ENCODE data around the gene DDIT3. TPM values are rescaled to one million over a fixed set of nuclear protein-coding genes. Genes with fewer than 3 reads are reported as not detected.
A peak's percentile ranks its signal among the peaks of the same experiment; 100 is the strongest.

Gene DDIT3, protein sequence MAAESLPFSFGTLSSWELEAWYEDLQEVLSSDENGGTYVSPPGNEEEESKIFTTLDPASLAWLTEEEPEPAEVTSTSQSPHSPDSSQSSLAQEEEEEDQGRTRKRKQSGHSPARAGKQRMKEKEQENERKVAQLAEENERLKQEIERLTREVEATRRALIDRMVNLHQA
- total RNA-seq (ENCODE audit: unreplicated experiment): 70.9 TPM
- long read RNA-seq, transcript DDIT3-205 (3 exons, 951 nt): minor isoform, 7 of 85 reads
- long read RNA-seq, transcript DDIT3-201 (4 exons, 906 nt): major isoform, 52 of 85 reads
- long read RNA-seq, transcript DDIT3-202 (4 exons, 872 nt): minor isoform, 11 of 85 reads
- long read RNA-seq, partial matches to known transcripts: 0 of 85 reads
- long read RNA-seq, other reads (novel, unspliced or antisense): 12 of 85 reads

DNA sequence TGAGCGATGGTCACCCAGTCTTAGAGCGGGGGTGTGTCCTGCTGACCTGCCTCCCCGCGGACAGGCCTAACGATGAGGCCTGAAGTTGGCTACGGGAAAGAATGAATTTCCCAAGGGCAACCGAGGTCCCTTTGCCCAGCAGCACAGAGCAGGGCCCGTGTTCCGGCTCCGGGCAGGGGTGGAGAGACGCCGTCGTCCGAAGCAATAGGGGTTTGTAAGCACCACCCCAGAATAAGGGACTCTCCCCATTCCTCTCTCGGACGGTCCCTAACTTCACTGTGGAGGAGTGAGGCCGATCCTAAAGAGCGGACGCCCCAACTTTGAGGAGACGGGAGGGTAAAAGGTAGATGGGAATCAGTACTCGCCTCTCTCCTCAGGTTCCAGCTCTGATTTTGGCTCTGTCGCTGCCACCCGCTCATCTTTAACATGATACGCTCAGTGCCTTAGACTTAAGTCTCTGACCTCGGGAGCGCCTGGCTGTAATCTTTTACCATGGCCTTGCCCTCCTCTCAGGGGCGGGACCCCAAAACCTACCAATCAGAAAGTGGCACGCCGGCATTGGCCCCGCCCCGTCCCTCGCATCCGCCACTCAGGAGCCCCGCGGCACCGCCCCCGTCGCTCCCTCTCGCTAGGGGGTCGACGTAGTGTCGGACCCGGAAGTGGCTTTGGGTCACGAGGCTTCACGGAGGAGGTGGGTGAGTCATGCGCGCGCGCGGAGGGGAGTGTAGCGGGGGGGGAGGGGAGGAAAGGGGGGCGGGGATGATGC lies at the start of gene DDIT3:
DDIT3 (minus strand) TSS at position 462 of the 766 bp plus-strand sequence. CDS start 3,108 bp downstream, outside the sequence.
- Mint-ChIP-seq H3K27ac (ENCODE audit: unreplicated experiment) (peak within 1 kb of the TSS; percentile 99), H3K9me3 (ENCODE audit: unreplicated experiment) (peaks cover 45% of the 10 kb centered on the region), H3K4me1 (ENCODE audit: low read depth, unreplicated experiment) (peaks cover 34% of the 10 kb centered on the region), H3K4me3 (ENCODE audit: unreplicated experiment) (peak within 1 kb of the TSS; percentile 95), H3K27me3 (ENCODE audit: unreplicated experiment) (peaks cover 38% of the 10 kb centered on the region), H3K36me3 (ENCODE audit: unreplicated experiment) (peaks cover 7% of the 10 kb centered on the region)
- TF ChIP-seq, protein P1, sequence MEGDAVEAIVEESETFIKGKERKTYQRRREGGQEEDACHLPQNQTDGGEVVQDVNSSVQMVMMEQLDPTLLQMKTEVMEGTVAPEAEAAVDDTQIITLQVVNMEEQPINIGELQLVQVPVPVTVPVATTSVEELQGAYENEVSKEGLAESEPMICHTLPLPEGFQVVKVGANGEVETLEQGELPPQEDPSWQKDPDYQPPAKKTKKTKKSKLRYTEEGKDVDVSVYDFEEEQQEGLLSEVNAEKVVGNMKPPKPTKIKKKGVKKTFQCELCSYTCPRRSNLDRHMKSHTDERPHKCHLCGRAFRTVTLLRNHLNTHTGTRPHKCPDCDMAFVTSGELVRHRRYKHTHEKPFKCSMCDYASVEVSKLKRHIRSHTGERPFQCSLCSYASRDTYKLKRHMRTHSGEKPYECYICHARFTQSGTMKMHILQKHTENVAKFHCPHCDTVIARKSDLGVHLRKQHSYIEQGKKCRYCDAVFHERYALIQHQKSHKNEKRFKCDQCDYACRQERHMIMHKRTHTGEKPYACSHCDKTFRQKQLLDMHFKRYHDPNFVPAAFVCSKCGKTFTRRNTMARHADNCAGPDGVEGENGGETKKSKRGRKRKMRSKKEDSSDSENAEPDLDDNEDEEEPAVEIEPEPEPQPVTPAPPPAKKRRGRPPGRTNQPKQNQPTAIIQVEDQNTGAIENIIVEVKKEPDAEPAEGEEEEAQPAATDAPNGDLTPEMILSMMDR (IDR thresholded peaks at IDR 0.05; ENCODE audit: partially characterized antibody, unreplicated experiment): no peak
- peak; percentile 100 for DNase-seq

DNA sequence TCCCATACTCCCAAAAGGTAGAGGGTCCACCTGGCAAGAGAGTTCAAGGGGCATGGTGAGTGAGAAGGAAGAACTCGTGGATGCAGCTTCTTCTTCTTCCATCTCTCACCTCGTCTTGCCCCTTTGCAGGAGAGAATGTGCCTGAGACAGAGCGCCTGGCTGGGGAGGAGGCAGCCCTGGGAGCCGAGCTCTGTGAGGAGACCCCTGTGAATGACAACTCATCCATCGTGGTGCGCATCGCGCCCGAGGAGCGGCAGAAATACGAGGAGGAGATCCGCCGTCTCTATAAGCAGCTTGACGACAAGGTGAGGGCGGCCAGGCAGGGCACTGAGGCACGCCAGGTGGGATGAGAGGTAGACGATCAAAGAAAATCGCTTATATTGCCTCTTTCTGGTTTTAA lies 49.5 kb upstream of the DDIT3 start:
- Mint-ChIP-seq H3K9me3 (ENCODE audit: unreplicated experiment) (peaks cover 4% of the 10 kb centered on the region), H3K4me1 (ENCODE audit: low read depth, unreplicated experiment) (no peaks in the 10 kb centered on the region), H3K27ac (ENCODE audit: unreplicated experiment) (no peak overlapping the region), H3K27me3 (ENCODE audit: unreplicated experiment) (peaks cover 4% of the 10 kb centered on the region), H3K36me3 (ENCODE audit: unreplicated experiment) (peaks cover 11% of the 10 kb centered on the region), H3K4me3 (ENCODE audit: unreplicated experiment) (no peak overlapping the region)
- TF ChIP-seq, protein P1 (IDR thresholded peaks at IDR 0.05; ENCODE audit: partially characterized antibody, unreplicated experiment): no peak
- DNase-seq: no peak

DNA sequence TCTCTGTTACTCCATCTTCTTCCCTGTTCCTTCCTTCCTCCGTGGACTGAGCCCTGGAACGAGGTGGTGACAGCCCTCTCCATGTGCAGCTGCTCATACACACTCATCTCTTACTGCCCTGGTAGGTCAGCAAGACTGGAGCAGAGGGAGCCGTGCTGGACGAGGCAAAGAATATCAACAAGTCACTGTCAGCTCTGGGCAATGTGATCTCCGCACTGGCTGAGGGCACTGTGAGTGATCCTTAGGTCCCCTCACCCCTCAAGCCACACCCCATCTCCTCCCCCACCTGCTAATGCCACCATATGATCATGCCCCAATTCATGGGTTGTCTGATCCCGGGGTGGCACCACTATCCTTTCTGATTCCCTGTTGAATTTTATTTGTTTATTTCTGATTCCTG lies 48.5 kb upstream of the DDIT3 start:
- Mint-ChIP-seq H3K27ac (ENCODE audit: unreplicated experiment) (no peak overlapping the region), H3K36me3 (ENCODE audit: unreplicated experiment) (peaks cover 19% of the 10 kb centered on the region), H3K9me3 (ENCODE audit: unreplicated experiment) (peaks cover 4% of the 10 kb centered on the region), H3K27me3 (ENCODE audit: unreplicated experiment) (peaks cover 4% of the 10 kb centered on the region), H3K4me1 (ENCODE audit: low read depth, unreplicated experiment) (no peaks in the 10 kb centered on the region), H3K4me3 (ENCODE audit: unreplicated experiment) (no peak overlapping the region)
- TF ChIP-seq, protein P1 (IDR thresholded peaks at IDR 0.05; ENCODE audit: partially characterized antibody, unreplicated experiment): no peak
- DNase-seq: no peak

DNA sequence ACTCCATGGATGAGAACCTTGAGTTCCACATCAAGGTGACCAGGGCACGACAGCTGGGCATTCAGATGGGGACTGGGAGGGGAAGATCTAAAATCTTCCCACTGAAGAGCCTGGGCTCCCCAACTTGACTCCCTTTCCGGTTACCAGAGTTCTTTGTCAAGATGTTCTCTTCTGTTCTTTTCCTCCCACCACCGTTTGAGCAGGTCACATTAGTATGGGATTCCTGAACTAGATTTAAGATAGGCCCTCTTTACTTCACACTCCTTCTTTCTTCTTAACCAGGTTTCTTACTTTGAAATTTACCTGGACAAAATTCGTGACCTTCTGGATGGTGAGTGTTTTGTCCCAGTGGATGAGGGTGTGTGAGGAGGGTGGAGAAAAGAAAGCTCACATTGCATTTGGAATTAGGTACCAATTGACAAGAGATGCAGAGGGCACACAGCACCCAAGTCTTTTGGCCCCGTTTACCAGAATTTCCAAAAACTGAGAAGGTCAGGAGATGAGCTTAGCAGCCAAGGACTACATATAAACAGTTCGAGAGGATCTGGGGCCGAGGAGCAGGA lies 43.9 kb upstream of the DDIT3 start:
- no peak overlapping the region for H3K4me3 Mint-ChIP-seq (ENCODE audit: unreplicated experiment)
- TF ChIP-seq, protein P1 (IDR thresholded peaks at IDR 0.05; ENCODE audit: partially characterized antibody, unreplicated experiment): no peak
- H3K27me3 Mint-ChIP-seq (ENCODE audit: unreplicated experiment): peaks cover 3% of the 10 kb centered on the region
- H3K4me1 Mint-ChIP-seq (ENCODE audit: low read depth, unreplicated experiment): no peaks in the 10 kb centered on the region
- peaks cover 23% of the 10 kb centered on the region for H3K36me3 Mint-ChIP-seq (ENCODE audit: unreplicated experiment)
- DNase-seq: no peak
- peaks cover 4% of the 10 kb centered on the region for H3K9me3 Mint-ChIP-seq (ENCODE audit: unreplicated experiment)
- no peak overlapping the region for H3K27ac Mint-ChIP-seq (ENCODE audit: unreplicated experiment)

Measured in glutamatergic neuron (in vitro differentiated cells).